Activated CD4-positive, alpha-beta T cell treated with anti-CD3 and anti-CD28 coated beads for 36 hours (primary cell): Measurements from ENCODE around the gene MAML3. TPM values are rescaled to one million over a fixed set of nuclear protein-coding genes. Genes with fewer than 3 reads are reported as not detected.

ENCODE experiments used
- ATAC-seq: fragments of 200-7000 bp; cut with Tn5 transposase; one replicate; pipeline ENCODE4 v1.10.0; 2021; ENCODE audit warnings: mild to moderate bottlenecking, moderate library complexity
- CTCF ChIA-PET: fragments of 350-600 bp; sonication (Branson Sonifier 250); formaldehyde crosslinking; loops from one replicate; lab custom pipeline; 2021; ENCODE audit warnings: antibody characterized with exemption; lab: Charles Lee
- POLR2A ChIA-PET: fragments of 350-600 bp; sonication (Branson Sonifier 250); formaldehyde crosslinking; loops from one replicate; lab custom pipeline; 2021; ENCODE audit warnings: antibody characterized with exemption, inconsistent platforms; lab: Charles Lee
- DNase-seq: peaks from one replicate; pipeline ENCODE4 v3.0.0-alpha.2; 2020
- H3K27ac Mint-ChIP-seq: one replicate; pipeline ENCODE4 v1.8.0; 2021; ENCODE audit warnings: mixed read lengths
- H3K27me3 Mint-ChIP-seq: one replicate; pipeline ENCODE4 v1.8.0; 2021; ENCODE audit warnings: mixed read lengths
- H3K36me3 Mint-ChIP-seq: one replicate; pipeline ENCODE4 v1.8.0; 2021; ENCODE audit warnings: low read depth, mixed read lengths
- H3K4me1 Mint-ChIP-seq: one replicate; pipeline ENCODE4 v1.8.0; 2021; ENCODE audit warnings: mixed read lengths
- H3K4me3 Mint-ChIP-seq: one replicate; pipeline ENCODE4 v1.8.0; 2021; ENCODE audit warnings: mild to moderate bottlenecking, moderate library complexity, mixed read lengths
- H3K9me3 Mint-ChIP-seq: one replicate; pipeline ENCODE4 v1.8.0; 2021; ENCODE audit warnings: low read depth, mixed read lengths
- intact Hi-C, 2 experiments: fragments of 100-400 bp; cut with DNase I in 1 of 2; cut with micrococcal nuclease in 1 of 2; formaldehyde crosslinking; loops; one replicate each; pipeline versions ENCODE4 v1.14.2 to v1.15.1; 2022 to 2024; cut with DNase I, micrococcal nuclease
- total RNA-seq, 2 experiments: library from RNA; stranded (reverse); gene quantifications; one replicate each; pipeline ENCODE4 v1.2.3, GENCODE V29; 2021

Gene MAML3
- total RNA-seq, 2 experiments from 2014 or later = 1.6 to 1.9 TPM

GRCh38 chr4:139910106-139910505 lies 243.9 kb downstream of the MAML3 start:
- POLR2A ChIA-PET = interaction anchor here (0.7 kb wide), 1 partner anchor 25 kb away, joined by 3 read pairs; no protein-coding TSS in a partner anchor

GRCh38 chr4:139908636-139909437 lies 245.1 kb downstream of the MAML3 start:
- DNase-seq (no peak), ATAC-seq (no peak)
- Mint-ChIP-seq H3K4me3 (no peak overlapping the region), H3K27me3 (no peaks in the 10 kb centered on the region), H3K27ac (no peak overlapping the region), H3K4me1 (no peaks in the 10 kb centered on the region), H3K9me3 (peaks cover 6% of the 10 kb centered on the region), H3K36me3 (peaks cover 4% of the 10 kb centered on the region)
- POLR2A ChIA-PET = interaction anchor here (0.6 kb wide), 1 partner anchor 170 kb away, joined by 4 read pairs; no protein-coding TSS in a partner anchor
- intact Hi-C loops = no loop called here
- CTCF ChIA-PET = interaction anchor here (0.5 to 1.4 kb wide), 2 partner anchors 20 to 342 kb away, joined by 3 read pairs; no protein-coding TSS in a partner anchor

More at GRCh38 chr4:139910106-139910505, 243.9 kb downstream of the MAML3 start:
- intact Hi-C loops = no loop called here
- H3K36me3 Mint-ChIP-seq = peaks cover 4% of the 10 kb centered on the region
- CTCF ChIA-PET = interaction anchor here (1.0 kb wide), 1 partner anchor 205 kb away, joined by 3 read pairs; no protein-coding TSS in a partner anchor
- DNase-seq (no peak), ATAC-seq (no peak)
- H3K27ac Mint-ChIP-seq = no peak overlapping the region
- H3K9me3 Mint-ChIP-seq = peaks cover 5% of the 10 kb centered on the region
- H3K4me1 Mint-ChIP-seq = no peaks in the 10 kb centered on the region
- H3K4me3 Mint-ChIP-seq = no peak overlapping the region
- no peaks in the 10 kb centered on the region for H3K27me3 Mint-ChIP-seq

- ChIA-PET CTCF (interaction anchor here (1.4 kb wide), 1 partner anchor 19 kb away, joined by 3 read pairs; no protein-coding TSS in a partner anchor), POLR2A (no interaction called here)
- Mint-ChIP-seq H3K36me3 (peaks cover 4% of the 10 kb centered on the region), H3K4me3 (no peak overlapping the region), H3K27ac (no peak overlapping the region), H3K27me3 (no peaks in the 10 kb centered on the region), H3K9me3 (peaks cover 6% of the 10 kb centered on the region), H3K4me1 (no peaks in the 10 kb centered on the region)
- ATAC-seq (no peak), DNase-seq (no peak)
- intact Hi-C loops = no loop called here
Measured at GRCh38 chr4:139907001-139907809, 246.8 kb downstream of the MAML3 start.

GRCh38 chr4:139905489-139905888 lies 248.5 kb downstream of the MAML3 start:
- ChIA-PET POLR2A (no interaction called here), CTCF (no interaction called here)
- Mint-ChIP-seq H3K36me3 (peaks cover 4% of the 10 kb centered on the region), H3K4me3 (no peak overlapping the region), H3K27ac (no peak overlapping the region), H3K9me3 (peaks cover 6% of the 10 kb centered on the region), H3K27me3 (no peaks in the 10 kb centered on the region), H3K4me1 (peaks cover 11% of the 10 kb centered on the region)
- DNase-seq = no peak
- intact Hi-C loops = no loop called here
- ATAC-seq = no peak

GRCh38 chr4:139904406-139904805 lies 249.6 kb downstream of the MAML3 start:
- peaks cover 6% of the 10 kb centered on the region for H3K9me3 Mint-ChIP-seq
- ChIA-PET POLR2A (no interaction called here), CTCF (no interaction called here)
- peaks cover 12% of the 10 kb centered on the region for H3K4me1 Mint-ChIP-seq
- intact Hi-C loops = no loop called here
- ATAC-seq (peak; percentile 32), DNase-seq (peak; percentile 13)
- H3K27me3 Mint-ChIP-seq = no peaks in the 10 kb centered on the region
- H3K36me3 Mint-ChIP-seq = peaks cover 4% of the 10 kb centered on the region
- H3K27ac Mint-ChIP-seq = no peak overlapping the region
- no peak overlapping the region for H3K4me3 Mint-ChIP-seq

- no peak for ATAC-seq
- no peak overlapping the region for H3K4me3 Mint-ChIP-seq
- intact Hi-C loops = no loop called here
- POLR2A ChIA-PET = no interaction called here
- CTCF ChIA-PET = no interaction called here
- no peak overlapping the region for H3K27ac Mint-ChIP-seq
- peaks cover 12% of the 10 kb centered on the region for H3K4me1 Mint-ChIP-seq
- H3K36me3 Mint-ChIP-seq = peaks cover 4% of the 10 kb centered on the region
- peaks cover 6% of the 10 kb centered on the region for H3K9me3 Mint-ChIP-seq
- DNase-seq = no peak
- no peaks in the 10 kb centered on the region for H3K27me3 Mint-ChIP-seq
Measured at GRCh38 chr4:139903845-139904244, 250.1 kb downstream of the MAML3 start.

- ChIA-PET CTCF (interaction anchor here (0.7 kb wide), 1 partner anchor 29 kb away, joined by 3 read pairs; no protein-coding TSS in a partner anchor), POLR2A (no interaction called here)
- intact Hi-C loops = no loop called here
- DNase-seq (no peak), ATAC-seq (no peak)
- Mint-ChIP-seq H3K36me3 (peaks cover 4% of the 10 kb centered on the region), H3K4me1 (peaks cover 20% of the 10 kb centered on the region), H3K27ac (no peak overlapping the region), H3K9me3 (peaks cover 6% of the 10 kb centered on the region), H3K4me3 (no peak overlapping the region), H3K27me3 (no peaks in the 10 kb centered on the region)
Measured at GRCh38 chr4:139902321-139903320, 251.4 kb downstream of the MAML3 start.

- CTCF ChIA-PET = interaction anchor here (0.5 to 1.0 kb wide), 4 partner anchors 9 to 28 kb away, joined by 3 to 6 read pairs (median 4); no protein-coding TSS in a partner anchor
- H3K4me1 Mint-ChIP-seq = peaks cover 20% of the 10 kb centered on the region
- intact Hi-C loops = no loop called here
- POLR2A ChIA-PET = interaction anchor here (0.6 kb wide), 1 partner anchor 17 kb away, joined by 3 read pairs; no protein-coding TSS in a partner anchor
- H3K36me3 Mint-ChIP-seq = peaks cover 4% of the 10 kb centered on the region
- H3K27ac Mint-ChIP-seq = no peak overlapping the region
- ATAC-seq (no peak), DNase-seq (no peak)
- no peaks in the 10 kb centered on the region for H3K27me3 Mint-ChIP-seq
- H3K9me3 Mint-ChIP-seq = peaks cover 6% of the 10 kb centered on the region
- no peak overlapping the region for H3K4me3 Mint-ChIP-seq
Measured at GRCh38 chr4:139901531-139902320, 252.3 kb downstream of the MAML3 start.

GRCh38 chr4:139900964-139901376 lies 253.0 kb downstream of the MAML3 start:
- DNase-seq (peak; percentile 9), ATAC-seq (peak; percentile 84)
- Mint-ChIP-seq H3K36me3 (peaks cover 4% of the 10 kb centered on the region), H3K4me3 (no peak overlapping the region), H3K27me3 (no peaks in the 10 kb centered on the region), H3K27ac (peak overlapping the region; percentile 52), H3K9me3 (peaks cover 6% of the 10 kb centered on the region), H3K4me1 (peaks cover 20% of the 10 kb centered on the region)
- ChIA-PET POLR2A (no interaction called here), CTCF (interaction anchor here (0.5 to 1.0 kb wide), 2 partner anchors 8 to 22 kb away, joined by 3 to 6 read pairs; no protein-coding TSS in a partner anchor)
- intact Hi-C loops = no loop called here

- Mint-ChIP-seq H3K27ac (no peak overlapping the region), H3K36me3 (no peaks in the 10 kb centered on the region), H3K4me3 (no peak overlapping the region), H3K9me3 (no peaks in the 10 kb centered on the region), H3K4me1 (peaks cover 20% of the 10 kb centered on the region), H3K27me3 (no peaks in the 10 kb centered on the region)
- CTCF ChIA-PET = no interaction called here
- ATAC-seq (no peak), DNase-seq (no peak)
- intact Hi-C loops = no loop called here
- POLR2A ChIA-PET = no interaction called here
Measured at GRCh38 chr4:139899346-139899745, 254.6 kb downstream of the MAML3 start.
